ENCODE measurements around the gene TDRD10.

The TDRD10 gene

DNA sequence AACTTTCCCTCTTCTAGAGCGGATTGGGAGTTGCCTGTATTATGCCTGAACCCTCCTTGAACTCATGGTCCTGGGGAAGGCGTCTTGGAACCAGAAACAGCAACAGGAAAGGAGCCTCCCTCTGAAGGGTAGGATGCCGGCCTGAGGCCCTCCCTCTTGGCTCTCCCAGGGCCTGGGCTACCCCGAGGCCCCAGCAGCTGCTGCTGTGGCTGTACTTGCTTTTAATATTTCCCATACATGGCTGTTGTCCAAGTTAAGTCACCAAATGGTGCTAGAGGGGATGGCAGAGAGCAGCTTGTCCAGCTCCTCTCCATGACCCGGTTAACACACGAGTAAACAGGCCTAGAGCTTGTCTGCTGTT is 76.0 kb downstream of the TDRD10 start:
- DNase-seq: no peak

DNA sequence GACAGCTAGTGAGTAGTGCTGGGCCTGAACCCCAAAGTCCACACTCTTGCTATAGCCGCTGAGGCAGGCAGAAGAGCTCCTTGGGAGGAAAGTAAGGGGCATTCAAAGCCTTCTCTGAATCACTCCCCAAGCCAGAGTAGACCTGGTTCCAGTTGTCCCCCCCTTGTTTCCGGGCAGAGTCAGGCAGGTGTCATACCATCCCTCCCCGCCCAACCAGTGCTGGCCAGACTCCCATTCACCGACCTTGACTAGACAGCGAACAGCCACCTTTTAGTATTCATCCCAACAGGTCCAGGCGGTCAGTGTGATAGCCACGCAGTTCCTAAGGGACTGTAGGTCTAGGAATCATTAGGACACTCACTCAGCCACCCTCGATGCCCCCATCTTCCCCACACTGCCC is 77.4 kb downstream of the TDRD10 start:
- no peak for DNase-seq

DNA sequence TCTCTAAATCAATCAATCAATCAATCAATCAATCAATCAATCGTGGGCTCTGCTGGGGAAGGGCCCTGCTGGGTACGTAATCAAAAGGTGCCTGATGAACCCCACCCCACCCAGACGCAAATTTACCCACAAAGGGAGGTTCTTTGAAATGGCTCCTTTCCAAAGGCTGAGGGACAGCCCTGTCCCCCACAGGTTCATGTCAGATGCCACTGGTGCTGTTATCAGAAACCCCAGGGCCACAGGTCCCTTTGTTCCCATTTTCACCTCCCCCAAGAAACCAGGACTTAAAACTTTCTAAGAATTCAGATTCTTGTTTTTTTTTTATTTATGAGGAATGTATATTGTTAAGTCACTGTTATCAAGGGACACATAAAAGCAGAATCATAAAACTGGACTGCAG is 79.7 kb downstream of the TDRD10 start:
- DNase-seq: no peak

DNA sequence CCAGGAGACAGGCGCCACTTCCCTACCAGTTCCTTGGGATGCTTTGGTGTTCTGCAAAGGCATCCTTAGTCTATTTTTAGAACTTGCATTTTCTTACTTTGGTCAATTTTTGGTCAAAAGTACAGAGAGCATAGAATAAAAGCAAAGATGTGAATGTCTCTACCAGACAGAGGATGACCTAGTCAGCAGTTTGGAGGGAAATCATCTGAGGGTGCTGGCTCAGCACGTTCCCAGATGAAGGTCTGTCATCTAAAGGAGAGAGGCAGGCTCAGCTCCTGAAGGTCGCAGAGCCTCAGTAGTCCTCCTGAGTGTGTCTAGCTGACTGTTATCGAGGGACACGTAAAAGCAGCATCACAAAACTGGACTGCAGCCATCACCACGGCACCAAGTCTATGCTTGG is 80.9 kb downstream of the TDRD10 start:
- DNase-seq: no peak

DNA sequence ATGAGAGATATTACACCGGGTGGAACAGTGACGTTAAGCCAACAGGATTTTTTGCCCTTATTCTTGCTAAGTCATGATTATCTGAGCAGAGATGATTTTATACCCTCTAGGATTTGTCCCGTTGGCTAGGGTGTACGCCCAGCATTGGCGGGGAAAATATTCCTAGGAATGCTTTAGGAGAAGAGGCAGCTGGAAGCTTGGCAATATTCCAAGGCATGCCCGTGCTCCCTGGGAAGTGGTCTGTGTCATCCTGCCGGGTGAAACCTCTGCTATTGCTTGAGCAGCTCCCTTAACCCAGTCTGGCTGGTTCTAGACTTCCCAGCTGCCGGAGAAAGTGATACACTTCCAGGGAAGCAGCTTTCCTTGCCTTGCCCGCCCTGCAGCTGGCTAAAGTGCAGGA is 81.8 kb downstream of the TDRD10 start:
- no peak for DNase-seq

DNA sequence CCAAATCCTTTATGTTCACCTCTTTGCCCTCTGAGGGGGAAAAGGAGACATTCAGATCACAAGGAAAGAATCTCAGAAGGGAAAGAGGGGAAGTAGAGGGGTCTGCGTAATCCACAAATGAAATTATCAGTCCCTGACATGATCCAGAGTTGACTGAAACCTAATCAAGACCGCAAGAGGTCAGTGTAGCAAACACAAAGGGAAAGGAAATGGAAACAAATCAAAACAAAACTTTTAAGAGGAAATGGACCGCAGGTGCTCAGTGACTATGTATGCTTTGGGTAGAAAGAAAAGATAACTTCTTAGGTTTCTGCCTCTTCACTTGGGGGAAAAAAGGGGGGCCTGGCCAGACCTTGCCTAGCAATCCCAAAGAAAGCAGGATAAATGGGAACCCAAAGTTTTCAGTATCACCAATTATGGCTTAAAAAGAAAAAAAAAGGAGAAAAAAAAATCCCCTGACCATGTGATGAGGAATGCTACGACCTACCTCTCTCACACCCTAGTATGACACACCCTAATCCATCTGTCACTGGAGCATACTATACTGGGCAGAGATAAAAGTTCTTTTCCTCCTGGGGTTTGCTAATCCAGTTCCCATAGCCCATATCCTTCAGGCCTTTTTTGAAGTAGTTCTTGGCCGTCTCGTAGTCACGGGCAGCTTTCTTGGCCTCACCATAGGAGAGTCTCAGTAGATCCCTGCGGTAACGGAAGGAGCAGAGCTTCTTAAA is 82.4 kb downstream of the TDRD10 start:
- no peak for DNase-seq

DNA sequence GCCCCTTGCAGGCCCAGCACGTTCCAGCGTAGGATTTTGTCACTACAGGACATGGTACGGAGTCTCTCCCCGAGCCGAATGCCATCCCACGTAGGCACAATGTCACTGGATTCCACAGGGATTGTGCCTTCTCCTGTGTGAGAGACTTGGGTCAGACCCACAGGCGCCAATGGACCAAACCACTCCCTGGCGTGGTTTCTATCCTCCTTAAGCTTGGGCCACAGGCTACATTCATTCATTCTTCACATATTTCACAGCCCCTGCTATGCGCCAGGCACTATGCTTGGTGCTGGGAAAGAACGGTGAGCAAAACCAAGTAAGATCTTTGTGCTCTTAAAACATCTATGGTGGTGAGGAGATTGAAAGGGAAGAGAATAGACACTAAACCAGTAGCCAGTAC is 84.2 kb downstream of the TDRD10 start:
- no peak for DNase-seq

DNA sequence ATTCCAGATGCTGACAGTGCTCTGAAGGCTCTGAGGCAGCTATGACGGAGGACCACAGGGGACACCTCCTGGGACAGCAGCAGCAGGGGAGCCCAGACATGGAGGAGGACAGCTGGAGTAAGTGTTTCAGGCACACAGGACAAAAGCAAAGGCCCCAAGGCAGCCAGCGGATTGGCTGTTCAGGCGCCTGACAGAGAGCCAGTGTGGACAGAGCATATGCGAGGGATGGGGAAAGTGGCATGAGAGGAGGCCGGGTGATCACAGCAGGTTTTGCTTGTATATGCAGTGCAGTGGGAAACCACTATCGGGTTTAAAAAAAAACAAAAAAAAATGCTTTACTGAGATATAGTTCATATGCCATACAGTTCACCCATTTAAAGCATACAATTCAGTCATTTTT is 84.6 kb downstream of the TDRD10 start:
- no peak for DNase-seq

DNA sequence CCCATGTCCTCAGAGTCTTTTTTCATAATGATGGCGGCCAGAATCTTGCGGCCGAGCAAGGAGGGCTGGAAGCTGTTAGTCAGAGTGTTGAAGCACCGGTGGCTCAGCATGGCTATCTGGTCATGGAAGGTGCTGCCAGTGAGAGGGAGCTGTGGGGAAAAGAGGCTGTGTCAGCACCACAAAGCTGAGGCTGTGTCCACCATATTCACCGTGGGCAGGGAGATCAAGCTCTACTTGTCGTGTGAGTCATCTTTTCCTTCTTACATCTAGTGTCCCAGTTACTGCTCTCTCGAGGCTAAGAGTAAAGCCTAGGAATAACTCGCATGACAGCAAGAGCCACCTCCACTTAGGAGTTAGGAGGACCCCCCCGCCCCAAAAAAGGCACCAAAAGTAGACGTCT is 87.8 kb downstream of the TDRD10 start:
- DNase-seq: no peak

DNA sequence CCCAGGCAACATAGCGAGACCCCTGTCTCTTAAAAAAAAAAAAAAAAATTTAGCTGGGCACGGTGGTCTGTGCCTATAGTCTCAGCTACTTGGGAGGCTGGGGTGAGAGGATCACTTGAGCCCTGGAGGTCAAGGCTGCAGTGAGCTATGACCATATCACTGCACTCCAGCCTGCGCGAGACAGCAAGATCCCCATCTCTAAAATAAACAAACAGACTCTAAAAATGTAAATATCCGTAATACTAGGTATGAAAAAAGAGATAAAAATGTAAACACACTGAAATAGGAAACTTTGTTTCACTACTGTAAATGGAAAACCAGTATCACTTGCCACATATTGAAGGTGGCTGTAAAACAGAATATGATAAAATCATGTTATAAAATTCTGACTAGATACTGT is 88.7 kb downstream of the TDRD10 start:
- DNase-seq: no peak

DNA sequence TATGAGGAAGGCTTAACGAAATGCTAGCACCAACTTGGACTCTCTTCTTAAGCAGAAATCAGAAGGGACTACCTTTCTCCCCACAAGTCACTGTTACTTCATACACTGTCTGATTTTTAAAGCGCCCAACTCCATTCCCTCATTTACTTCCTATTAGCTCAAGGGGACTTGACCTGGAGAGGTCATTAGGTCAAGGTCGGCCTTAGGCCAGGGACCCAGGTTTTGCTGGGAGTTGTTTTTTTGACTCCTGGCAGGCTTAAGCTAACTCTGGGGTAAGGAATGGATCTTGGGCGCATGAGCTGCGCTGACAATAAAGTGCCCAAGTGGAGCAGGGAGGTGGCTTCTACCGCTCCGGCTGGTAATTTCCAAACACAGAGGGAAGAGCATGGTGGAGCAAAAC is 89.2 kb downstream of the TDRD10 start:
- DNase-seq: no peak

DNA sequence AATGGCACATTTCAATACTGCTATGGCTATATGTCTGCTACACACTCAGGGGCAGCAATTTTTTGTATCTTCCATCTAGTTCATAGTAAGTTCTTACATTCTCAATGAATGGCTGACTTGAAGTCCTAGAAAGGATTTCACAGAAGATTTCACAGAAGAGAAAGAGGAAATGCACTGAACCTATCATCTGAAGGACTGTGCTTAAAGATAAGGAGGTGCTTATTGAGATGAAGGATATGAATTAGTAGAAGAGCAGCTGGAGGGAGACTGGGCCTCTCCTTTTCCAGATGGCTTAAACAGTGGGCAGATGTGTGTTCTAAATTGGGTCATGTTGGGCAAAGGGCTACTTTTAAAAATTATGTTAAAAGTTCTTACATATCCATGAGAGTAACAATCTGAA is 91.4 kb downstream of the TDRD10 start:
- no peak for DNase-seq

DNA sequence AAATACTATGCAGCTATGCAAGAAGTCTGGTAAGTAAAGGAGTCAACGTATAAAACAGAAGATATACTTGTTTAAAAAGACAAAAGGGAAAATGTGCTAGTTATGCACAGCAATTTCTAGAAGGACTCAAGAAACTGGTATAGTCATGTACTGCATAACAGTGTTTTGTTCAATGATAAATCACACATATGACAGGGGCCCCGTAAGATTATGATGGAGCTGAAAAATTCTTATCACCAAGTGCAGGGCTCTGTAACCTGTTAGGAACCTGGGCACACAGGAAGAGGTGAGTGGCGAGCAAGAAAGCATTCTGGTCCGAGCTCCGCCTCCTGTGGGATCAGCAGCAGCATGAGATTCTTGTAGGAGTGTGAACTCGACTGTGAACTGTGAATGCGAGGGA is 92.8 kb downstream of the TDRD10 start:
- DNase-seq: no peak

DNA sequence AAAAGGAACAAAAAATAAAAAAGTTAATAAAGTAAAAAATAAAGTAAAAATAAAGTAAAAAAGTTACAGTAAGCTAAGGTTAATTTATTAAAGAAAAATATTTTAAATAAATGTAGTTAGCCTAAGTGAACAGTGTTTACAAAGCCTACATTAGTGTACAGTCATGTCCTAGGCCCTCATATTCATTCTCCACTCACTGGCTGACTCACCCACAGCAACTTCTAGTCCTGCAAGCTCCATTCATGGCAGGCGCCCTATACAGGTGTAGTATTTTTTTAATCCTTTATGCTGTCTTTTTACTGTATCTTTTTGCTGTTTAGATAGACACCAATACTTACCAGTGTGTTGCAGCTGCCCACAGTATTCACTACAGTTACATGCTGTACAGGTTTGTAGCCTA is 93.6 kb downstream of the TDRD10 start:
- DNase-seq: no peak
